KMS-11 (cell line): ENCODE results near the gene TUBA8.
"Not testable (repeated sequence)": the region's sequence is repeated elsewhere in the genome, so short reads cannot be mapped to it uniquely, and the experiment has no call there.

Source experiments
- H2AFZ ChIP-seq: fragments of 200-600 bp; sonication (generic); 2 replicates; pipeline ENCODE4 v1.6.1; 2016; ENCODE audit warnings: antibody characterized with exemption, mixed run types, low read depth
- H3K27ac ChIP-seq: fragments of 200-600 bp; sonication (generic); 2 replicates; pipeline ENCODE4 v1.6.1; 2016; ENCODE audit warnings: mild to moderate bottlenecking, mixed run types
- H3K27me3 ChIP-seq: fragments of 200-600 bp; sonication (generic); 2 replicates; pipeline ENCODE4 v1.6.1; 2017; ENCODE audit warnings: mild to moderate bottlenecking, low read depth, mixed run types, moderate library complexity; ENCODE audit not compliant: insufficient read depth
- H3K36me3 ChIP-seq: fragments of 200-600 bp; sonication (generic); 2 replicates; pipeline ENCODE4 v1.6.1; 2017; ENCODE audit warnings: mild to moderate bottlenecking, mixed run types; ENCODE audit not compliant: insufficient read depth
- H3K4me1 ChIP-seq: fragments of 200-600 bp; sonication (generic); 2 replicates; pipeline ENCODE4 v1.6.1; 2016; ENCODE audit warnings: mild to moderate bottlenecking, low read depth, mixed run types; ENCODE audit not compliant: poor library complexity, severe bottlenecking
- H3K4me2 ChIP-seq: fragments of 200-600 bp; sonication (generic); 2 replicates; pipeline ENCODE4 v1.7.0; 2016; ENCODE audit warnings: mild to moderate bottlenecking, mixed run types
- H3K4me3 ChIP-seq: fragments of 200-600 bp; sonication (generic); IDR thresholded peaks from 2 replicates; pipeline ENCODE4 v1.6.1; 2017; ENCODE audit warnings: low read depth, low read length, mixed read lengths; ENCODE audit not compliant: insufficient read depth
- H3K79me2 ChIP-seq: fragments of 200-600 bp; sonication (generic); 2 replicates; pipeline ENCODE4 v1.6.1; 2016; ENCODE audit warnings: low read depth, mixed run types; ENCODE audit not compliant: insufficient read depth
- H3K9ac ChIP-seq: fragments of 200-600 bp; sonication (generic); 2 replicates; pipeline ENCODE4 v1.6.1; 2016; ENCODE audit warnings: mild to moderate bottlenecking, mixed run types
- H4K20me1 ChIP-seq: fragments of 200-600 bp; sonication (generic); 2 replicates; pipeline ENCODE4 v1.6.1; 2016; ENCODE audit warnings: mild to moderate bottlenecking, mixed run types; ENCODE audit not compliant: insufficient read depth
- CTCF ChIP-seq: fragments of 200-600 bp; sonication (generic); conservative IDR thresholded peaks from 2 replicates; pipeline ENCODE4 v1.6.1; 2017; ENCODE audit warnings: low read depth, mild to moderate bottlenecking, antibody characterized with exemption, low read length, moderate library complexity, mixed read lengths

Gene TUBA8

GRCh38 chr22:18120857-18121256 lies 10.2 kb downstream of the TUBA8 start:
- no peak overlapping the region for H2AFZ ChIP-seq
- no peaks in the 10 kb centered on the region for H3K79me2 ChIP-seq
- no peak overlapping the region for H3K27ac ChIP-seq
- TF ChIP-seq CTCF = no peak
- H3K36me3 ChIP-seq = no peaks in the 10 kb centered on the region
- no peaks in the 10 kb centered on the region for H3K4me1 ChIP-seq
- no peak overlapping the region for H3K9ac ChIP-seq
- H4K20me1 ChIP-seq = no peaks in the 10 kb centered on the region
- H3K27me3 ChIP-seq = no peaks in the 10 kb centered on the region
- no peak overlapping the region for H3K4me3 ChIP-seq
- H3K4me2 ChIP-seq = no peak overlapping the region

- no peaks in the 10 kb centered on the region for H3K79me2 ChIP-seq
- no peak overlapping the region for H2AFZ ChIP-seq
- no peak overlapping the region for H3K9ac ChIP-seq
- H3K4me2 ChIP-seq = no peak overlapping the region
- no peak overlapping the region for H3K4me3 ChIP-seq
- H3K36me3 ChIP-seq = no peaks in the 10 kb centered on the region
- no peaks in the 10 kb centered on the region for H3K4me1 ChIP-seq
- no peak overlapping the region for H3K27ac ChIP-seq
- no peaks in the 10 kb centered on the region for H4K20me1 ChIP-seq
- TF ChIP-seq CTCF = no peak
- no peaks in the 10 kb centered on the region for H3K27me3 ChIP-seq
These were observed 10.9 kb downstream of the TUBA8 start for GRCh38 chr22:18121506-18121905.

GRCh38 chr22:18121954-18122554 lies 11.4 kb downstream of the TUBA8 start:
- Histone ChIP-seq H3K36me3 (no peaks in the 10 kb centered on the region), H3K4me2 (no peak overlapping the region), H2AFZ (no peak overlapping the region), H3K9ac (no peak overlapping the region), H4K20me1 (no peaks in the 10 kb centered on the region), H3K79me2 (no peaks in the 10 kb centered on the region), H3K4me3 (no peak overlapping the region), H3K27me3 (no peaks in the 10 kb centered on the region), H3K4me1 (no peaks in the 10 kb centered on the region), H3K27ac (no peak overlapping the region)
- TF ChIP-seq CTCF = no peak

GRCh38 chr22:18123476-18124025 lies 12.9 kb downstream of the TUBA8 start:
- not testable (repeated sequence) for H3K27ac ChIP-seq

GRCh38 chr22:18126606-18127005 lies 16.0 kb downstream of the TUBA8 start:
- no peaks in the 10 kb centered on the region for H3K4me1 ChIP-seq
- H3K9ac ChIP-seq = no peak overlapping the region
- no peak overlapping the region for H3K27ac ChIP-seq
- no peak overlapping the region for H3K4me2 ChIP-seq
- no peak overlapping the region for H2AFZ ChIP-seq
- H3K27me3 ChIP-seq = no peaks in the 10 kb centered on the region
- no peaks in the 10 kb centered on the region for H3K79me2 ChIP-seq
- no peak for TF ChIP-seq CTCF
- H3K36me3 ChIP-seq = no peaks in the 10 kb centered on the region
- no peaks in the 10 kb centered on the region for H4K20me1 ChIP-seq
- no peak overlapping the region for H3K4me3 ChIP-seq

More at GRCh38 chr22:18123476-18124025, 12.9 kb downstream of the TUBA8 start:
- H3K4me3 ChIP-seq, H3K79me2 ChIP-seq, H3K4me2 ChIP-seq, H3K36me3 ChIP-seq, H3K4me1 ChIP-seq, H2AFZ ChIP-seq, H3K27me3 ChIP-seq, H3K9ac ChIP-seq, H4K20me1 ChIP-seq: not testable (repeated sequence)
